ENCODE measurements around the gene HTR1D. TPM values are rescaled to one million over a fixed set of nuclear protein-coding genes. Genes with fewer than 3 reads are reported as not detected.
"Not testable (repeated sequence)": the region's sequence is repeated elsewhere in the genome, so short reads cannot be mapped to it uniquely, and the experiment has no call there.

The HTR1D gene, protein sequence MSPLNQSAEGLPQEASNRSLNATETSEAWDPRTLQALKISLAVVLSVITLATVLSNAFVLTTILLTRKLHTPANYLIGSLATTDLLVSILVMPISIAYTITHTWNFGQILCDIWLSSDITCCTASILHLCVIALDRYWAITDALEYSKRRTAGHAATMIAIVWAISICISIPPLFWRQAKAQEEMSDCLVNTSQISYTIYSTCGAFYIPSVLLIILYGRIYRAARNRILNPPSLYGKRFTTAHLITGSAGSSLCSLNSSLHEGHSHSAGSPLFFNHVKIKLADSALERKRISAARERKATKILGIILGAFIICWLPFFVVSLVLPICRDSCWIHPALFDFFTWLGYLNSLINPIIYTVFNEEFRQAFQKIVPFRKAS
- total RNA-seq, result 0.26 and 0.42 TPM in 2 replicates

- DNase-seq (ENCODE audit: low read depth, low spot score), result no peak
Observed at GRCh38 chr1:23217421-23218115, at the start of gene HTR1D. TSS of gene HTR1D (minus strand) at chr1:23217502. CDS start at chr1:23194219, 23,283 bp downstream.

GRCh38 chr1:23263380-23263887 is 46.1 kb upstream of the HTR1D start:
- DNase-seq (ENCODE audit: low read depth, low spot score), result no peak

DNA sequence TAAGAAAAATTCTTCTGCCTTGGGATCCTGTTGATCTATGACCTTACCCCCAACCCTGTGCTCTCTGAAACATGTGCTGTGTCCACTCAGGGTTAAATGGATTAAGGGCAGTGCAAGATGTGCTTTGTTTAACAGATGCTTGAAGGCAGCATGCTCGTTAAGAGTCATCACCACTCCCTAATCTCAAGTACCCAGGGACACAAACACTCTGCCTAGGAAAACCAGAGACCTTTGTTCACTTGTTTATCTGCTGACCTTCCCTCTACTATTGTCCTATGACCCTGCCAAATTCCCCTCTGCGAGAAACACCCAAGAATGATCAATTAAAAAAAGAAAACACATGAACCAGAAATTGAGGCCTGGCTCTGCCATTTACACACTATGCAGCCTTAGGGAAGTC is 40.8 kb upstream of the HTR1D start:
- DNase-seq (ENCODE audit: low read depth, low spot score), result not testable (repeated sequence)

DNA sequence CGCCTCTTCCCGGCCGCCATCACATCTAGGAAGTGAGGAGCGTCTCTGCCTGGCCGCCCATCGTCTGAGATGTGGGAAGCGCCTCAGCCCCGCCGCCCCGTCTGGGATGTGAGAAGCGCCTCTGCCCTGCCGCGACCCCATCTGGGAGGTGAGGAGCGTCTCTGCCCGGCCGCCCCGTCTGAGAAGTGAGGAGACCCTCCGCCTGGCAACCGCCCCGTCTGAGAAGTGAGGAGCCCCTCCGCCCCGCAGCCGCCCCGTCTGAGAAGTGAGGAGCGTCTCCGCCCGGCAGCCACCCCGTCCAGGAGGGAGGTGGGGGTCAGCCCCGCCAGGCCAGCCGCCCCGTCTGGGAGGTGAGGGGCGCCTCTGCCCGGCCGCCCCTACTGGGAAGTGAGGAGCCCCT is 40.1 kb upstream of the HTR1D start:
- DNase-seq (ENCODE audit: low read depth, low spot score), result not testable (repeated sequence)

GRCh38 chr1:23254584-23254983 is 37.3 kb upstream of the HTR1D start:
- no peak for DNase-seq (ENCODE audit: low read depth, low spot score)

DNA sequence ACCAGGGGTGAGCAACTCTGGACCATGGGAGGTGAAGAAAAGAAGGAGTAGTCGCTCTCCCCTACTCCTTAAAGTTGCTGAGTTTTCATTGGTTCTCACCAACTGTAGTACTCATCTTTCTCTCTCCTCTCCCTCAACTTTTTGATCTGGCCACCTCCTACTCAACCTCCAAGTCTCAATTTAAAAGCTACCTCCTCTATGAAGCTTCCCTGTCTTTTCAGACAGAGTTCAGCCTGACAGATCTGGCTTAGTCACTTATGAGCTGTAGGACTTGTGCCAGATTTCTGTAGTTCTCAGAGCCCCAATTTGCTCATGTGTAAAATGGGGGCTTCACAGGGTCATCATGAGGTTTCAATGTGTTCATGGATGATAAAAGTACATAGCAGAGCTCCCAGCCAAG is 34.5 kb upstream of the HTR1D start:
- no peak for DNase-seq (ENCODE audit: low read depth, low spot score)

DNA sequence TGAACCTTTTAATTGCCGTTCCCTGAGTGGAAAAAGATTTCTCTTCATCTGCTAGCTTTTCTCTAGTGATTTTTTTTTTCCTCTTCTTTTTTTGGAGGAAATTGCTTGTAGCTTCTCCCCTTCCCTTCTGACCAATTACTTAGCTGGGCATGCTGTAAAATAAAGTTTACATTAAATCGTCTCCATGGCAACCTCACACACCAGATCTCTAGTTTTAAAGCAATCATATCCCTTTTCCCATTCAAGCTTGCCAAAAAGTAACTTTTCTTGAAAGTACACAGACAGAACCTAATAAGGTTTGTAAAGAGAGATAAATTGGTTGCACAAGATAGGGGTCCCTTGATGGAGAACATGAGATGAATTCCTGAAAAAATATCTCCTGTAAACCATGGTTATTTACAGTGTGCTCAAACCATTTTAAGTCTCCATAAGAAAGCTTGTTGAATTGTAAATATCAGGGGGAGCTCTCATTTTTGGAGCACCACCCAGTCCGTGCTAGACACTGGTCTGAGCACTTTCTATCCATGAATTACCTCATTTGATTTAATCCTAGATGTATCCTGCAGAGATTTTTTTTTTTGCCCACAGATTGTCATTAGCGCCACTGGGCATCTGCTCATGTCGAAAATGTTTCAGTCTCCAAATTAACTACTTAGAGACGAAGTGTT is 32.6 kb upstream of the HTR1D start:
- no peak for DNase-seq (ENCODE audit: low read depth, low spot score)

GRCh38 chr1:23247276-23247675 is 30.0 kb upstream of the HTR1D start:
- no peak for DNase-seq (ENCODE audit: low read depth, low spot score)

DNA sequence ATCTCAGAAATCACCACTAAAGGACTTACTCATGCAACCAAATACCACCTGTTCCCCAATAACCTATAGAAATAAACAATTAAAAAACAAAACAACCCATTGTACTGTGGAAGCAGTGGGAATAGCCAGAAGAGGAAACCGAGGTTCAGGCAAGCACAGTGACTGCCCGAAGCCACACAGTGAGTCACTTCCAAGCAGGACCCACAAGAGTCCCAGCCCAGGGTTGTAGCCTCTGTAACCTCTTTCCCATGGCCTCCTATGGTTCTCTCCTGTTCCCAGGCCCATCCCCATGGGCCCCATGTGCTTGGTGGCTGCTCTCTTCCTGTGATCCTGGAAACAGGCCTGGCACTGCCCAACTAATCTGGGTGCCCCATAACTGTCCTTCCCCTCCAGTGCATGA is 29.0 kb upstream of the HTR1D start:
- no peak for DNase-seq (ENCODE audit: low read depth, low spot score)

DNA sequence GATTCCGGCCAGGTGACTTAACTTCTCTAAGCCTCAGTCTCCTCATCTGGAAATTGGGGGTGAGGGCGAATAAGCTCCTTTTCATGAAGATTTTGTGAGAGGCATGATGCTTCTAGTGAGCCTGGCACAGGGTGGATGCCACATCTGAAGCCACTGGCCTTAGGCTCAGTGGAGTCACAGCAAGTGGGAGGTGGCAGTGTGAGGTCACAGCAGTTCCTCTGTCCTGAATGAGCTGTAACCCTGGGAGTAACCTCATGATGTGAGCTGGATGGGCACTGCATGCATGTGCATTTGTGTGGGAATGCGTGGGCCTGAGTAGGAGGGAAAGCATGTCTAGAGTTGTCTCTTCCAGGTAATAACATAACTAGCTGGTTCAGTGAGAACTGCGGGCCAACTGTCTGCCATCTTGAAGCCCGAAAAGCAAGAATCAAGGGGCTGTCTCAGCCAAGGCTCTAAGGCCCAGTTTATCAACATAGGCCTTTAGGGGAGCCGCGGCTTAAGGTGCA is 27.0 kb upstream of the HTR1D start:
- DNase-seq (ENCODE audit: low read depth, low spot score), result no peak

DNA sequence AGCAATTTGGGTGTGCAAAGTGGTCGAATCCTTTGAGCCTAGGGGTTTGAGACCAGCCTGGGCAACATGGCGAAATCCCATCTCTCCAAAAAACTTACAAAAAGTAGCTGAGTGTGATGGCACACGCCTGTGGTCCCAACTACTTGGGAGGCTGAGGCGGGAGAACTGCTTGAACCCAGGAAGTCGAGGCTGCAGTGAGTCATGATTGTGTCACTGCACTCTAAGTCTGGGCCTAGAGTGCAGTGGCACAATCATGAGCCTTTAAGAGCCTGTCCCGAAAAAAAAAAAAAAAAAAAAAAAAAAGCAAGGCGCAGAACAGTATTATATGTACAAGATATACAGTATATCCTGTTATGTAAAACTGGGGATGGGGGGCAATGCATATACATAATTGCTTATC is 25.1 kb upstream of the HTR1D start:
- DNase-seq (ENCODE audit: low read depth, low spot score), result no peak

- DNase-seq (ENCODE audit: low read depth, low spot score), result no peak
Observed at GRCh38 chr1:23239638-23240295, 22.5 kb upstream of the HTR1D start.

- DNase-seq (ENCODE audit: low read depth, low spot score), result no peak
Observed at GRCh38 chr1:23238565-23238964, 21.3 kb upstream of the HTR1D start.

- DNase-seq (ENCODE audit: low read depth, low spot score), result no peak
Observed at GRCh38 chr1:23237508-23237907, 20.2 kb upstream of the HTR1D start.

- DNase-seq (ENCODE audit: low read depth, low spot score), result no peak
Observed at GRCh38 chr1:23227806-23228205, 10.5 kb upstream of the HTR1D start.

DNA sequence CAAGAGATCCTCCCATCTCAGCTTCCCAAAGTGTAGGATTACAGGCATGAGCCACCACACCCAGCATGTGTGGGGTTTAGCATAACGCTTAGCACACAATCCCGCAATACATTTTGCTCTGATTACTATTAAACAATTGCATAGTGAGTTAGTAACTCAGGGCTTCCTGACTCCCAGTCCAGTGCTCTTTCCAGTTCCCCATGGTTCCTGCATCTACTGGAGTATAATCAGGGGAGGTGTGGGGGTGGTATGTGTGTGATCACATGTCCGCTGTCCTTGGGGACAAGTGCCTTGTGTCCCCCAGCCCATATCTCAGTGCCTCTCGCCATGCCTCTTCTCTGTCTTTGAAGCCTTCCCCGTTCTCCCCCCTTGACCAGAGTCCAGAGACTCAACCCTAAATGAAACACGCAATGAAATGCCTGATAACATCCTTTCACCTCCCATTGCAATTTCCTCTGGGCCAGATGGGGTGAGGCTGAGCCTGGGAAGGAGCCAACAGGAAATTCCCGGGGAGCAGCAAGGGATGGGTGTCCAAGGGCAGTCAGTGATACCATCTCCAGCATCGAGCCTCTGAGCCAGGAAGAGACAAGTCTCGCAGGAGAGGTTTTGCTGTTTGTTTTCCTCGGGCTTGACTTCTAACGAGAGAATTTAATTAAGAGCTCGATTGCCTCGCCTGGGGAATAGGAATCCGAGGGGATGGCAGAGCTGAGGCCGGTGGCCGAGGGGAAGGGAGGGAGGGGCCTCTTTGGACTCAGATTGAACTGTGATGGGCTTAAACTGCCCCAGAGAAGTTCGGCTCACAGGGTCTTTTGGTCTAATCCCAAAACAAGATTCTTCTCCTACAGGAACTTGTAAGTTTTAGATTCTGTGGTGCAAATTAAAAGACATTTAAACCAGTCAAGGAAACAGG is 7.7 kb upstream of the HTR1D start:
- DNase-seq (ENCODE audit: low read depth, low spot score), result peak; percentile 51

DNA sequence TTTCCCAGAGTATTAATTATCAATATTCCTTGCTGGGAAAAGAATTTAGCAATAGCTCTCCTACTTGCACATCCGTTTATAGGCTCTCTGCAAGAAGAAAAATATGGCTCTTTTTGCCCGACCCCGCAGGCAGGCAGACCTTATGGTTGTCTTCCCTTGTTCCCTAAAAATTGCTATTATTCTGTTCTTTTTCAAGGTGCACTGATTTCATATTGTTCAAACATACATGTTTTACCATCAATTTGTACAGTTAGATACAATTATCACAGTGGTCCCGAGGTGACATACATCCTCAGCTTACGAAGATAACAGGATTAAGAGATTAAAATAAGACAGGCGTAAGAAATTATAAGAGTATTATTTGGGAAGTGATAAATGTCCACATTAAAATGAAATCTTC is 6.7 kb upstream of the HTR1D start:
- not testable (repeated sequence) for DNase-seq (ENCODE audit: low read depth, low spot score)

DNA sequence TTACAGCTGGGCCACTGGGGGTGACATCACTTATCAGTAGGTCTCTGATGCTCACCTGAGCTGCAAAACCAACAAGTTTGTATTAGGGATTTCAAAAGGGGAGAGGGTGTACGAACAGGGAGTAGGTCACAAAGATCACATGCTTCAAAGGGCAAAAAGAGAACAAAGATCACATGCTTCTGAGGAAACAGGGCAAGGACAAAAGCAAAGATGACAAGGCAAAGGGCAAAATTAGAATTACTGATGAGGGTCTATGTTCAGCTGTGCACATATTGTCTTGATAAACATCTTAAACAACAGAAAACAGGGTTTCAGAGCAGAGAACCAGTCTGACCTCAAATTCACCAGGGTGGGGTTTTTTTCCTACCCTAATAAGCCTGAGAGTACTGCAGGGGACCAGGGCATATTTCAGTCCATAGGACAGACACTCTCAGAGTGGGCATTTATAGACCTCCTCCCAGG is 6.2 kb upstream of the HTR1D start:
- DNase-seq (ENCODE audit: low read depth, low spot score), result not testable (repeated sequence)

GRCh38 chr1:23222742-23223141 is 5.4 kb upstream of the HTR1D start:
- no peak for DNase-seq (ENCODE audit: low read depth, low spot score)

DNA sequence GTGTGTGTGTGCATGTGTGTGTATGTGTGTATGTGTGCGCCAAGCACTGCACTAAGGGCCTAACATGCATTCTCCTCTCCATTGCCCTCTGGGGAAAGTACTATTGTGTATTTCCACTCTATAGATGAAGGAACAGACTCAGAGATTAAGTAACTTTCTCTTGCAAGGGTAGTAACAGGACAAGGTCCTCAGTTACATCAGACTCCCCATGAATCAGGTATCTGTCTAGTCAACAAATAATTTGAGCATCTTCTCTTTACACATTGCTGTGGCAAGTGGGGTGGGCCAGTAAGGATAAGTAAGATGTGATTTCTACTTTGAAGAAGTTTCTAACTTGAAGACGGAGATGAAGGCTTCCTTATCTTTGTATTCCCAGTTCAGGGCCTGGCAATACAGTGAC is 5.0 kb upstream of the HTR1D start:
- DNase-seq (ENCODE audit: low read depth, low spot score), result no peak

Data from pulmonary artery endothelial cell (primary cell).